K562 (cell line): Measurements from ENCODE around the gene CD93. TPM values are rescaled to one million over a fixed set of nuclear protein-coding genes. Genes with fewer than 3 reads are reported as not detected.

Experiments used
- KLF10 ChIP-seq: fragments of 250-450 bp; sonication (Bioruptor Pico); IDR thresholded peaks from 2 replicates; pipeline ENCODE4 v1.6.1; 2021; ENCODE audit warnings: matching md5 sums
- MYBL2 ChIP-seq, 2 experiments: fragments of 450-650 bp in 1 of 2; sonication (generic) in 1 of 2; formaldehyde crosslinking in 1 of 2; IDR thresholded peaks; 2 replicates each; pipeline versions ENCODE4 v1.6.1 to v1.8.1; 2017 to 2022; ENCODE audit warnings: borderline replicate concordance in 1 of 2, inconsistent platforms in 1 of 2, low read depth in 1 of 2, mild to moderate bottlenecking in 1 of 2, missing genetic modification reagents in 1 of 2, moderate library complexity in 1 of 2
- NR2F6 ChIP-seq: fragments of 450-650 bp; formaldehyde crosslinking; IDR thresholded peaks from 2 replicates; pipeline ENCODE4 v1.4.0; 2020; ENCODE audit warnings: mild to moderate bottlenecking
- ZNF217 ChIP-seq: sonication (generic); formaldehyde crosslinking; IDR thresholded peaks from 2 replicates; pipeline ENCODE4 v1.8.0; 2022; ENCODE audit warnings: mild to moderate bottlenecking, missing genetic modification reagents
- polyA plus RNA-seq, 8 experiments: library from polyadenylated mRNA; depleted of rRNA in 4 of 8; stranded (reverse) in 5 of 8; unstranded in 3 of 8; fragments of >200 nt; fragmentation: Nextera tagmentation in 2 of 8; fragmentation: Illumina TruSeq in 1 of 8; extraction: Ambion mirVana in 2 of 8; extraction: Trizol in 1 of 8; gene quantifications; 2 replicates each; pipeline versions ENCODE4 v1.2.1 to v1.2.3, GENCODE V29; 2011 to 2014; ENCODE audit warnings: inconsistent platforms in 1 of 8, missing spikeins in 1 of 8
- total RNA-seq, 7 experiments: library from RNA; depleted of rRNA in 6 of 7; stranded (reverse); fragments of >200 nt in 6 of 7; fragmentation: Illumina TruSeq in 2 of 7; extraction: Trizol in 2 of 7; gene quantifications; 2 replicates each; pipeline versions ENCODE4 v1.2.1 to v1.2.3, GENCODE V29; 2011 to 2021; ENCODE audit warnings: low replicate concordance in 1 of 7
- TF ChIP-seq, protein P1 (sequence below): fragments of 200-800 bp; sonication (Bioruptor generic); IDR thresholded peaks from 2 replicates; pipeline ENCODE4 v1.6.1; 2016; ENCODE audit warnings: missing genetic modification characterization, missing compliant biosample characterization

Gene CD93
- total and polyA plus RNA-seq, 9 of the 15 experiments (the other 6 are each of a cell fraction or from before 2014, with no cell fraction given): 0.03 to 0.20 (median 0.05) TPM

DNA sequence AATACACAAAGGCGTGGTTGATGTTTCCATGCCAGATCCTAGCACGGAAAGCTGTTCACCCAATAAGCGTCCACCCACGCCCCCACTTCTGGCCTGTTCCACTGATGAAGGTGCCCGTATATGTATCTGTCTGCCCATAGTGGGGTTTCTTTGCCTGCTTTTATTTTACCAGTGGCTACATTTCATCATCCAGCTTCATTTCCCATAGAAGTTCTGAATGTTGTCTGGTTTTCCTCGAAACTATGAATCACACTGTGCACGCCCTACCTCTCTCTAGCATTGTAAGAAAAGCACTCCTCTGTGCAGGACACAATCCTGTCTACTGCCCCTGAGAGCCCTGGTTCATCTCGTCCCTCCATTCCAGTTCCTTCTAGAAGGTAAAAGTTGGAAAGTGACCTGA is 8.8 kb upstream of the CD93 start (continued):
- TF ChIP-seq MYBL2 (IDR thresholded peaks at IDR 0.05; ENCODE audit: low read depth) (no peak), MYBL2 (CRISPR knock-in tag; IDR thresholded peaks at IDR 0.05; ENCODE audit: borderline replicate concordance) (no peak), ZNF217 (no peak), KLF10 (CRISPR knock-in tag) (no peak), NR2F6 (CRISPR knock-in tag) (no peak)
- TF ChIP-seq, protein P1, sequence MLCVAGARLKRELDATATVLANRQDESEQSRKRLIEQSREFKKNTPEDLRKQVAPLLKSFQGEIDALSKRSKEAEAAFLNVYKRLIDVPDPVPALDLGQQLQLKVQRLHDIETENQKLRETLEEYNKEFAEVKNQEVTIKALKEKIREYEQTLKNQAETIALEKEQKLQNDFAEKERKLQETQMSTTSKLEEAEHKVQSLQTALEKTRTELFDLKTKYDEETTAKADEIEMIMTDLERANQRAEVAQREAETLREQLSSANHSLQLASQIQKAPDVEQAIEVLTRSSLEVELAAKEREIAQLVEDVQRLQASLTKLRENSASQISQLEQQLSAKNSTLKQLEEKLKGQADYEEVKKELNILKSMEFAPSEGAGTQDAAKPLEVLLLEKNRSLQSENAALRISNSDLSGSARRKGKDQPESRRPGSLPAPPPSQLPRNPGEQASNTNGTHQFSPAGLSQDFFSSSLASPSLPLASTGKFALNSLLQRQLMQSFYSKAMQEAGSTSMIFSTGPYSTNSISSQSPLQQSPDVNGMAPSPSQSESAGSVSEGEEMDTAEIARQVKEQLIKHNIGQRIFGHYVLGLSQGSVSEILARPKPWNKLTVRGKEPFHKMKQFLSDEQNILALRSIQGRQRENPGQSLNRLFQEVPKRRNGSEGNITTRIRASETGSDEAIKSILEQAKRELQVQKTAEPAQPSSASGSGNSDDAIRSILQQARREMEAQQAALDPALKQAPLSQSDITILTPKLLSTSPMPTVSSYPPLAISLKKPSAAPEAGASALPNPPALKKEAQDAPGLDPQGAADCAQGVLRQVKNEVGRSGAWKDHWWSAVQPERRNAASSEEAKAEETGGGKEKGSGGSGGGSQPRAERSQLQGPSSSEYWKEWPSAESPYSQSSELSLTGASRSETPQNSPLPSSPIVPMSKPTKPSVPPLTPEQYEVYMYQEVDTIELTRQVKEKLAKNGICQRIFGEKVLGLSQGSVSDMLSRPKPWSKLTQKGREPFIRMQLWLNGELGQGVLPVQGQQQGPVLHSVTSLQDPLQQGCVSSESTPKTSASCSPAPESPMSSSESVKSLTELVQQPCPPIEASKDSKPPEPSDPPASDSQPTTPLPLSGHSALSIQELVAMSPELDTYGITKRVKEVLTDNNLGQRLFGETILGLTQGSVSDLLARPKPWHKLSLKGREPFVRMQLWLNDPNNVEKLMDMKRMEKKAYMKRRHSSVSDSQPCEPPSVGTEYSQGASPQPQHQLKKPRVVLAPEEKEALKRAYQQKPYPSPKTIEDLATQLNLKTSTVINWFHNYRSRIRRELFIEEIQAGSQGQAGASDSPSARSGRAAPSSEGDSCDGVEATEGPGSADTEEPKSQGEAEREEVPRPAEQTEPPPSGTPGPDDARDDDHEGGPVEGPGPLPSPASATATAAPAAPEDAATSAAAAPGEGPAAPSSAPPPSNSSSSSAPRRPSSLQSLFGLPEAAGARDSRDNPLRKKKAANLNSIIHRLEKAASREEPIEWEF: no peak
